ENCODE data around the gene ADH1B. TPM values are rescaled to one million over a fixed set of nuclear protein-coding genes. Genes with fewer than 3 reads are reported as not detected.
"Not testable (repeated sequence)": the region's sequence is repeated elsewhere in the genome, so short reads cannot be mapped to it uniquely, and the experiment has no call there.

The ADH1B gene
- total RNA-seq, 4 donors from 2014 or later, result 72.9 to 318 (median 212) TPM

GRCh38 chr4:99359480-99360204 is 38.4 kb upstream of the ADH1B start:
- Histone ChIP-seq H3K9me3 (no peaks in the 10 kb centered on the region), H3K4me1 (peaks cover 2% of the 10 kb centered on the region), H3K4me3 (no peak overlapping the region), H3K27ac (no peak overlapping the region), H3K36me3 (no peaks in the 10 kb centered on the region), H3K27me3 (no peaks in the 10 kb centered on the region)
- no peak for TF ChIP-seq CTCF (IDR thresholded peaks at IDR 0.05)
- TF ChIP-seq POLR2A (IDR thresholded peaks at IDR 0.05), result no peak
- TF ChIP-seq POLR2AphosphoS5 (IDR thresholded peaks at IDR 0.05), result no peak
- TF ChIP-seq EP300 (IDR thresholded peaks at IDR 0.05), result no peak
- DNase-seq (ENCODE audit: low spot score in 2 of 2), result no peak
- 90% methylated on average over 9 of the region's 27 CpGs for WGBS

GRCh38 chr4:99357948-99358347 is 36.7 kb upstream of the ADH1B start:
- H3K4me1 ChIP-seq, result peaks cover 2% of the 10 kb centered on the region
- TF ChIP-seq POLR2A (IDR thresholded peaks at IDR 0.05) (no peak), EP300 (IDR thresholded peaks at IDR 0.05) (no peak)
- H3K9me3 ChIP-seq, result no peaks in the 10 kb centered on the region
- no peaks in the 10 kb centered on the region for H3K27me3 ChIP-seq
- H3K36me3 ChIP-seq, result no peaks in the 10 kb centered on the region
- WGBS, result 77% methylated on average over 2 of the region's 2 CpGs
- H3K27ac ChIP-seq, result no peak overlapping the region
- H3K4me3 ChIP-seq, result no peak overlapping the region
- no peak for DNase-seq (ENCODE audit: low spot score in 2 of 2)

GRCh38 chr4:99356992-99357391 is 35.8 kb upstream of the ADH1B start:
- peaks cover under 1% of the 10 kb centered on the region for H3K4me1 ChIP-seq
- no peak for DNase-seq (ENCODE audit: low spot score in 2 of 2)
- no peaks in the 10 kb centered on the region for H3K9me3 ChIP-seq
- TF ChIP-seq POLR2AphosphoS5 (IDR thresholded peaks at IDR 0.05) (no peak), POLR2A (IDR thresholded peaks at IDR 0.05) (no peak), EP300 (IDR thresholded peaks at IDR 0.05) (no peak), CTCF (IDR thresholded peaks at IDR 0.05) (no peak)
- H3K27me3 ChIP-seq, result no peaks in the 10 kb centered on the region
- no peak overlapping the region for H3K27ac ChIP-seq
- H3K4me3 ChIP-seq, result no peak overlapping the region
- no peaks in the 10 kb centered on the region for H3K36me3 ChIP-seq
- 94% methylated on average over 1 of the region's 1 CpG for WGBS

GRCh38 chr4:99356149-99356548 is 34.9 kb upstream of the ADH1B start:
- not testable (repeated sequence) for H3K27ac ChIP-seq; H3K36me3 ChIP-seq; H3K27me3 ChIP-seq; DNase-seq (ENCODE audit: low spot score in 2 of 2); H3K4me3 ChIP-seq; H3K9me3 ChIP-seq; H3K4me1 ChIP-seq
- 76% methylated on average over 10 of the region's 10 CpGs for WGBS

- no peaks in the 10 kb centered on the region for H3K4me1 ChIP-seq
- H3K4me3 ChIP-seq, result no peak within 1 kb of the TSS
- no peak for DNase-seq (ENCODE audit: low spot score in 2 of 2)
- H3K27ac ChIP-seq, result no peak within 1 kb of the TSS
- 61% methylated on average over 10 of the region's 10 CpGs for WGBS
- no peaks in the 10 kb centered on the region for H3K9me3 ChIP-seq
- TF ChIP-seq POLR2AphosphoS5 (IDR thresholded peaks at IDR 0.05) (no peak), EP300 (IDR thresholded peaks at IDR 0.05) (no peak), POLR2A (IDR thresholded peaks at IDR 0.05) (no peak), CTCF (IDR thresholded peaks at IDR 0.05) (no peak)
- H3K36me3 ChIP-seq, result no peaks in the 10 kb centered on the region
- H3K27me3 ChIP-seq, result no peaks in the 10 kb centered on the region
Measured at GRCh38 chr4:99352602-99353537, 31.7 kb upstream of the ADH1B start, which contains the start of gene ADH1C. TSS of gene ADH1C (minus strand) at chr4:99352746. CDS start at chr4:99352675, 71 bp downstream.

- TF ChIP-seq POLR2A (IDR thresholded peaks at IDR 0.05), result no peak
- no peak for TF ChIP-seq EP300 (IDR thresholded peaks at IDR 0.05)
- no peak for TF ChIP-seq POLR2AphosphoS5 (IDR thresholded peaks at IDR 0.05)
- TF ChIP-seq CTCF (IDR thresholded peaks at IDR 0.05), result no peak
- Histone ChIP-seq H3K36me3 (no peaks in the 10 kb centered on the region), H3K4me1 (no peaks in the 10 kb centered on the region), H3K27ac (no peak overlapping the region), H3K27me3 (no peaks in the 10 kb centered on the region), H3K4me3 (no peak overlapping the region), H3K9me3 (no peaks in the 10 kb centered on the region)
- DNase-seq (ENCODE audit: low spot score in 2 of 2), result no peak
- 95% methylated on average over 2 of the region's 2 CpGs for WGBS
Measured at GRCh38 chr4:99351487-99351886, 30.3 kb upstream of the ADH1B start.

Data from suprapubic skin (tissue), 4 donors.